Natural killer cell (primary cell): ENCODE results near the gene WDR47. TPM values are rescaled to one million over a fixed set of nuclear protein-coding genes. Genes with fewer than 3 reads are reported as not detected.
"Not testable (repeated sequence)": the region's sequence is repeated elsewhere in the genome, so short reads cannot be mapped to it uniquely, and the experiment has no call there.

Experiments
- ATAC-seq, 3 donors: fragments of 150-1000 bp in 2 of 3; fragments of 200-7000 bp in 1 of 3; cut with Tn5 transposase; 1 replicate in 1 of 3; 2 replicates in 2 of 3; pipeline ENCODE4 v1.10.0; 2021; ENCODE audit warnings: mild to moderate bottlenecking in 2 of 3, moderate library complexity in 2 of 3
- DNase-seq, 2 donors: peaks; one replicate each; pipeline versions ENCODE4 v3.0.0 to v3.0.0-alpha.2; 2013 to 2021; ENCODE audit warnings: mixed read lengths in 1 of 2
- H3K27ac ChIP-seq: one replicate; pipeline ENCODE4 v1.5.1; 2013; ENCODE audit warnings: mild to moderate bottlenecking, low read length
- H3K27me3 ChIP-seq: one replicate; pipeline ENCODE4 v1.6.1; 2013; ENCODE audit warnings: low read length; ENCODE audit not compliant: control insufficient read depth, insufficient read depth
- H3K36me3 ChIP-seq: one replicate; pipeline ENCODE4 v1.6.1; 2013; ENCODE audit warnings: low read length; ENCODE audit not compliant: control insufficient read depth, insufficient read depth
- H3K4me1 ChIP-seq: one replicate; pipeline ENCODE4 v1.6.1; 2013; ENCODE audit warnings: low read length; ENCODE audit not compliant: control insufficient read depth, insufficient read depth
- H3K4me3 ChIP-seq: one replicate; pipeline ENCODE4 v1.5.1; 2013; ENCODE audit warnings: low read length
- H3K9me3 ChIP-seq: one replicate; pipeline ENCODE4 v1.6.1; 2013; ENCODE audit warnings: low read length; ENCODE audit not compliant: control insufficient read depth, insufficient read depth
- H3K27ac Mint-ChIP-seq, 2 donors: one replicate each; pipeline ENCODE4 v1.8.0; 2022; ENCODE audit warnings: mild to moderate bottlenecking in 2 of 2, mixed read lengths in 2 of 2, moderate library complexity in 1 of 2
- H3K27me3 Mint-ChIP-seq, 2 donors: one replicate each; pipeline ENCODE4 v1.8.0; 2022; ENCODE audit warnings: low read depth in 2 of 2, mixed read lengths in 2 of 2
- H3K36me3 Mint-ChIP-seq: one replicate; pipeline ENCODE4 v1.8.0; 2022; ENCODE audit warnings: mixed read lengths
- H3K4me1 Mint-ChIP-seq, 2 donors: one replicate each; pipeline ENCODE4 v1.8.0; 2022; ENCODE audit warnings: mixed read lengths in 2 of 2
- H3K4me3 Mint-ChIP-seq: one replicate; pipeline ENCODE4 v1.8.0; 2022; ENCODE audit warnings: mild to moderate bottlenecking, moderate library complexity, mixed read lengths
- H3K9me3 Mint-ChIP-seq, 2 donors: one replicate each; pipeline ENCODE4 v1.8.0; 2022; ENCODE audit warnings: mixed read lengths in 2 of 2
- WGBS: methylation state at CpG from one replicate; pipeline ENCODE4 v1.1.7; 2013; ENCODE audit warnings: missing lambda C conversion rate; ENCODE audit not compliant: insufficient coverage; 5-methylcytosine and 5-hydroxymethylcytosine counted together
- intact Hi-C: fragments of 100-400 bp; cut with micrococcal nuclease; formaldehyde crosslinking; loops from one replicate; pipeline ENCODE4 v1.14.2; 2022
- total RNA-seq, 4 donors: library from RNA; stranded (reverse); fragments of 120-200 nt in 1 of 4; gene quantifications; one replicate each; pipeline versions ENCODE4 v1.2.3 to v1.2.4, GENCODE V29; 2013 to 2022
- TF ChIP-seq, protein P1 (sequence below): fragments of 200-600 bp; IDR thresholded peaks from one replicate; pipeline ENCODE4 v1.8.0; 2022; ENCODE audit warnings: antibody characterized with exemption

Gene WDR47
- total RNA-seq, 3 donors from 2014 or later (not counting 1 experiment from before 2014, with no cell fraction given), result 15.7 to 21.3 (median 17.2) TPM

DNA sequence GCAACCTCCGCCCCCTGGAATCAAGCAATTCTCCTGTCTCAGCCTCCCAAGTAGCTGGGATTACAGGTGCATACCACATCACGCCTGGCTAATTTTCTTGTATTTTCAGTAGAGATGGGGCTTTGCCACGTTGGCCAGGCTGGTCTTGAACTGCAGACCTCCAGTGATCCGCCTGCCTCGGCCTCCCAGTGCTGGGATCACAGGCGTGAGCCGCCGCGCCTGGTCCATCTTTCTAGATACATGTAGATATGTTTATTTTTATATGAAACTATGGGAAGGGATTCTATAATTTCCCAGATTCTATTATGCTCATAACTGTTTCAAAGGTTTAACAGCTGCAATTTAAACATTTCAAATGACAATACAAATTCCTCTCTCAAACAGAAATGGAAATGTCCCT is 105.7 kb downstream of the WDR47 start:
- ATAC-seq (no peak), DNase-seq (no peak)
- no peaks in the 10 kb centered on the region for H3K9me3 Mint-ChIP-seq
- Histone ChIP-seq H3K27ac (no peak overlapping the region), H3K27me3 (no peaks in the 10 kb centered on the region), H3K4me3 (no peak overlapping the region), H3K4me1 (no peaks in the 10 kb centered on the region), H3K36me3 (peaks cover 66% of the 10 kb centered on the region), H3K9me3 (no peaks in the 10 kb centered on the region)
- no peak overlapping the region for H3K4me3 Mint-ChIP-seq
- WGBS, result 98% methylated on average over 9 of the region's 9 CpGs
- intact Hi-C loops, result no loop called here
- no peaks in the 10 kb centered on the region for H3K27me3 Mint-ChIP-seq
- TF ChIP-seq, protein P1, sequence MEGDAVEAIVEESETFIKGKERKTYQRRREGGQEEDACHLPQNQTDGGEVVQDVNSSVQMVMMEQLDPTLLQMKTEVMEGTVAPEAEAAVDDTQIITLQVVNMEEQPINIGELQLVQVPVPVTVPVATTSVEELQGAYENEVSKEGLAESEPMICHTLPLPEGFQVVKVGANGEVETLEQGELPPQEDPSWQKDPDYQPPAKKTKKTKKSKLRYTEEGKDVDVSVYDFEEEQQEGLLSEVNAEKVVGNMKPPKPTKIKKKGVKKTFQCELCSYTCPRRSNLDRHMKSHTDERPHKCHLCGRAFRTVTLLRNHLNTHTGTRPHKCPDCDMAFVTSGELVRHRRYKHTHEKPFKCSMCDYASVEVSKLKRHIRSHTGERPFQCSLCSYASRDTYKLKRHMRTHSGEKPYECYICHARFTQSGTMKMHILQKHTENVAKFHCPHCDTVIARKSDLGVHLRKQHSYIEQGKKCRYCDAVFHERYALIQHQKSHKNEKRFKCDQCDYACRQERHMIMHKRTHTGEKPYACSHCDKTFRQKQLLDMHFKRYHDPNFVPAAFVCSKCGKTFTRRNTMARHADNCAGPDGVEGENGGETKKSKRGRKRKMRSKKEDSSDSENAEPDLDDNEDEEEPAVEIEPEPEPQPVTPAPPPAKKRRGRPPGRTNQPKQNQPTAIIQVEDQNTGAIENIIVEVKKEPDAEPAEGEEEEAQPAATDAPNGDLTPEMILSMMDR, result no peak
- no peak overlapping the region for H3K27ac Mint-ChIP-seq
- peaks cover 34% of the 10 kb centered on the region for H3K36me3 Mint-ChIP-seq
- H3K4me1 Mint-ChIP-seq, result no peaks in the 10 kb centered on the region

DNA sequence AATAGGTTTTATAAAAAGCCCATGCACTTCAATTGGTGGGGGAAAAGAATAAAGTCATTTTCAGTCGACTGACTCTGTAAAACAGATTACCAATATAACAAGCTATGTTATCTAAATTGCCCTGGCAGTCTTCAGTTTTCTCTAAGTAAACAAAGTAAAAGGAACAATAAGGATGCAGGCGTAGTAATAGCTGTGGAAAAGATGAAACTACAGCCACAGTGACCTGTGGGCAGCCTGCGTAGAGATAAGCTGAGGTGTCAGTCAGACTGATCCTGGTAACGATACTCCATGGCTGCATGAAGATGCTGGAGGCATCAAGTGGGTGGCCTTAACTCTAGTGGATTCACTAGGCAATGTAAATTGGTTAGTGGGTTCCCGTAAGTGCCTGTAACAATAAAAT is 108.0 kb downstream of the WDR47 start:
- peaks cover 40% of the 10 kb centered on the region for H3K36me3 Mint-ChIP-seq
- TF ChIP-seq, protein P1, result no peak
- no peaks in the 10 kb centered on the region for H3K4me1 Mint-ChIP-seq
- DNase-seq, result no peak
- Histone ChIP-seq H3K27ac (no peak overlapping the region), H3K4me3 (no peak overlapping the region), H3K9me3 (no peaks in the 10 kb centered on the region), H3K4me1 (no peaks in the 10 kb centered on the region), H3K27me3 (no peaks in the 10 kb centered on the region), H3K36me3 (peaks cover 76% of the 10 kb centered on the region)
- H3K27ac Mint-ChIP-seq, result no peak overlapping the region
- no peak for ATAC-seq
- WGBS, result 98% methylated on average over 3 of the region's 5 CpGs
- no peaks in the 10 kb centered on the region for H3K27me3 Mint-ChIP-seq
- H3K9me3 Mint-ChIP-seq, result no peaks in the 10 kb centered on the region
- H3K4me3 Mint-ChIP-seq, result no peak overlapping the region
- intact Hi-C loops, result no loop called here

DNA sequence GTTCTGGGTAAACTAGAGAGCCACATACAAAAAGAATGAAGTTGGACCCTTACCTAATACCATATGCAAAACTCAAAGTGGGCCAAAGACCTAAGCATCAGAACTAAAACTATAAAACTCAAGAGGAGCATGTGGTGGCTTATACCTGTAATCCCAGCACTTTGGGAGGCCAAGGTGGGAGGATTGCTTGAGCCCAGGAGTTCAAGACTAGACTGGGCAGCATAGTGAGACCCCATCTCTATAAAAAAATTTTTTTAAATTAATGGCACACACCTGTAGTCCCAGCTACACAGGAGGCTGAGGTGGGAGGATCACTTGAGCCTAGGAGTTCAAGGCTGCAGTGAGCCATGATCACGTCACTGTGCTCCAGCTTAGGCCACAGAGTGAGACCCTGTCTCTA is 114.3 kb downstream of the WDR47 start:
- H3K27ac ChIP-seq, H3K27me3 ChIP-seq, H3K4me3 Mint-ChIP-seq, H3K9me3 ChIP-seq, DNase-seq, H3K9me3 Mint-ChIP-seq, H3K4me1 Mint-ChIP-seq, H3K27me3 Mint-ChIP-seq, H3K4me1 ChIP-seq, intact Hi-C loops, H3K36me3 Mint-ChIP-seq, ATAC-seq, H3K4me3 ChIP-seq, H3K27ac Mint-ChIP-seq: not testable (repeated sequence)
- WGBS, result 100% methylated on average over 1 of the region's 1 CpG
- H3K36me3 ChIP-seq, result peaks cover 56% of the 10 kb centered on the region

DNA sequence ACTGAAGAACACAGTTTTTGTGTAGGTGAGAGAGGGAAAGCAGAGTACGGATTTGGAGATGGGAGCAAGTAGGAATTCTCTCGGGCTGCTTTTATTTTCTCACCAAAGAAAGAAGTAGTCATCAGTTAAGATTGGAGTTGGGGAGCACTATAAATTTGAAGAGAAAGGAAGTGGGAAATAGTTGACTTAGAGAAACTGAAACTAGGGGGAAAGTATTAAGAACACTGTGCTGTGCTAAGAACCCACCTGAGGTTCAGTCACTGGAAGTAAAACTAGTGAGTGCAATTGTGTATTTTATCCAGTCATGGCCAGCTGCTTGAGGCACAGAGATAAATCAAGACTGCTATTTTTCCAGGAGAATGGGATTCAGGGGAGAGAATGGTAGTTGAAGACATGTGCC is 116.0 kb downstream of the WDR47 start:
- no peak overlapping the region for H3K4me3 Mint-ChIP-seq
- Histone ChIP-seq H3K27me3 (no peaks in the 10 kb centered on the region), H3K9me3 (no peaks in the 10 kb centered on the region), H3K36me3 (peaks cover 41% of the 10 kb centered on the region), H3K27ac (no peak overlapping the region), H3K4me1 (no peaks in the 10 kb centered on the region), H3K4me3 (no peak overlapping the region)
- TF ChIP-seq, protein P1, result no peak
- WGBS, result 100% methylated on average over 2 of the region's 2 CpGs
- H3K9me3 Mint-ChIP-seq, result no peaks in the 10 kb centered on the region
- no peaks in the 10 kb centered on the region for H3K4me1 Mint-ChIP-seq
- ATAC-seq, result no peak
- H3K36me3 Mint-ChIP-seq, result peaks cover 6% of the 10 kb centered on the region
- no peak for DNase-seq
- no peak overlapping the region for H3K27ac Mint-ChIP-seq
- H3K27me3 Mint-ChIP-seq, result no peaks in the 10 kb centered on the region
- intact Hi-C loops, result no loop called here

Other genes with a start within 250 kb of the WDR47 start
- gene AKNAD1, start 185.0 kb downstream of the WDR47 start, total RNA-seq, result not detected
- 1 to 10 TPM; 1.0 to 1.5 (median 1.4) TPM for gene GPSM2, start 165.1 kb downstream of the WDR47 start, total RNA-seq
- gene CLCC1, start 78.6 kb downstream of the WDR47 start, total RNA-seq, result 10 to 100 TPM; 12.8 to 25.8 (median 17.1) TPM
- gene TAF13, start 33.9 kb upstream of the WDR47 start, total RNA-seq, result 10 to 100 TPM; 44.4 to 54.5 (median 47.2) TPM
- 10 to 100 TPM; 61.2 to 73.0 (median 71.8) TPM for gene TMEM167B, start 48.7 kb upstream of the WDR47 start, total RNA-seq
- 1 to 10 TPM; 6.2 to 8.3 (median 6.3) TPM for gene ELAPOR1, start 72.0 kb upstream of the WDR47 start, total RNA-seq
- 100 to 1,000 TPM in 2 of 3 donors, 10 to 100 TPM in 1; 95.6 to 122 (median 106) TPM for gene SARS1, start 171.8 kb upstream of the WDR47 start, total RNA-seq
- 1 to 10 TPM; 7.1 to 9.7 (median 7.4) TPM for gene CELSR2, start 207.4 kb upstream of the WDR47 start, total RNA-seq
- 1 to 10 TPM; 1.1 to 2.4 (median 1.9) TPM for gene PSRC1, start 241.0 kb upstream of the WDR47 start, total RNA-seq